ENCODE results near the gene TSPAN5. TPM values are rescaled to one million over a fixed set of nuclear protein-coding genes. Genes with fewer than 3 reads are reported as not detected.

The TSPAN5 gene
- total and polyA plus RNA-seq, 9 of the 15 experiments (the other 6 are each of a cell fraction or from before 2014, with no cell fraction given) = 0.58 to 6.6 (median 0.73) TPM

DNA sequence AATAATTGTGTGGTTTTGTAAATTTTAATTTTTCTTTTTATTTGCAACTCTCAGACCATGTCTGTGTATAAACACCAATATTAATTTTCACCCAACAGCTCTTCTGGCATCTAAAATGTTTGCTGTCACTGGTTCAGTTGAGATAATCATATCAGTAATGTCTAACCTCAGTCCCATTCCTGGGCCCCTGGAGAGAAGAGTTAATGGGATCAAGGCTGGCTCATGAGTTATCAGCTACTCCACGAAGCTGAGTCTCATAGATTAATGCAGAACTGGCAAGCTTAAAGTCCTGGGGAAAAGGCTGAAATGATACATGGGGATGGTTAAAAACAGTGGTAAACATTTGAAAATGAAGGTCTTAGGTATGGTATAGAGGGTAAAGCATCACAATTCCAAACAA lies 28.4 kb upstream of the TSPAN5 start (continued):
- TF ChIP-seq, protein P1, sequence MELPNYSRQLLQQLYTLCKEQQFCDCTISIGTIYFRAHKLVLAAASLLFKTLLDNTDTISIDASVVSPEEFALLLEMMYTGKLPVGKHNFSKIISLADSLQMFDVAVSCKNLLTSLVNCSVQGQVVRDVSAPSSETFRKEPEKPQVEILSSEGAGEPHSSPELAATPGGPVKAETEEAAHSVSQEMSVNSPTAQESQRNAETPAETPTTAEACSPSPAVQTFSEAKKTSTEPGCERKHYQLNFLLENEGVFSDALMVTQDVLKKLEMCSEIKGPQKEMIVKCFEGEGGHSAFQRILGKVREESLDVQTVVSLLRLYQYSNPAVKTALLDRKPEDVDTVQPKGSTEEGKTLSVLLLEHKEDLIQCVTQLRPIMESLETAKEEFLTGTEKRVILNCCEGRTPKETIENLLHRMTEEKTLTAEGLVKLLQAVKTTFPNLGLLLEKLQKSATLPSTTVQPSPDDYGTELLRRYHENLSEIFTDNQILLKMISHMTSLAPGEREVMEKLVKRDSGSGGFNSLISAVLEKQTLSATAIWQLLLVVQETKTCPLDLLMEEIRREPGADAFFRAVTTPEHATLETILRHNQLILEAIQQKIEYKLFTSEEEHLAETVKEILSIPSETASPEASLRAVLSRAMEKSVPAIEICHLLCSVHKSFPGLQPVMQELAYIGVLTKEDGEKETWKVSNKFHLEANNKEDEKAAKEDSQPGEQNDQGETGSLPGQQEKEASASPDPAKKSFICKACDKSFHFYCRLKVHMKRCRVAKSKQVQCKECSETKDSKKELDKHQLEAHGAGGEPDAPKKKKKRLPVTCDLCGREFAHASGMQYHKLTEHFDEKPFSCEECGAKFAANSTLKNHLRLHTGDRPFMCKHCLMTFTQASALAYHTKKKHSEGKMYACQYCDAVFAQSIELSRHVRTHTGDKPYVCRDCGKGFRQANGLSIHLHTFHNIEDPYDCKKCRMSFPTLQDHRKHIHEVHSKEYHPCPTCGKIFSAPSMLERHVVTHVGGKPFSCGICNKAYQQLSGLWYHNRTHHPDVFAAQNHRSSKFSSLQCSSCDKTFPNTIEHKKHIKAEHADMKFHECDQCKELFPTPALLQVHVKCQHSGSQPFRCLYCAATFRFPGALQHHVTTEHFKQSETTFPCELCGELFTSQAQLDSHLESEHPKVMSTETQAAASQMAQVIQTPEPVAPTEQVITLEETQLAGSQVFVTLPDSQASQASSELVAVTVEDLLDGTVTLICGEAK (IDR thresholded peaks at IDR 0.05) = no peak
- TF ChIP-seq, protein P1 (CRISPR knock-in tag; IDR thresholded peaks at IDR 0.05) = no peak
- TF ChIP-seq FOS (IDR thresholded peaks at IDR 0.05; ENCODE audit: extremely low read depth, insufficient read length) = no peak
- no peak for TF ChIP-seq NR2C1 (IDR thresholded peaks at IDR 0.05)
- TF ChIP-seq NR2C1 (tag; IDR thresholded peaks at IDR 0.05) = no peak
- no peak for TF ChIP-seq SLC30A9 (CRISPR knock-in tag; IDR thresholded peaks at IDR 0.05)
- no peak for TF ChIP-seq SRF (CRISPR knock-in tag; IDR thresholded peaks at IDR 0.05)
- TF ChIP-seq RFX1 (IDR thresholded peaks at IDR 0.05) = no peak
- TF ChIP-seq, protein P2, sequence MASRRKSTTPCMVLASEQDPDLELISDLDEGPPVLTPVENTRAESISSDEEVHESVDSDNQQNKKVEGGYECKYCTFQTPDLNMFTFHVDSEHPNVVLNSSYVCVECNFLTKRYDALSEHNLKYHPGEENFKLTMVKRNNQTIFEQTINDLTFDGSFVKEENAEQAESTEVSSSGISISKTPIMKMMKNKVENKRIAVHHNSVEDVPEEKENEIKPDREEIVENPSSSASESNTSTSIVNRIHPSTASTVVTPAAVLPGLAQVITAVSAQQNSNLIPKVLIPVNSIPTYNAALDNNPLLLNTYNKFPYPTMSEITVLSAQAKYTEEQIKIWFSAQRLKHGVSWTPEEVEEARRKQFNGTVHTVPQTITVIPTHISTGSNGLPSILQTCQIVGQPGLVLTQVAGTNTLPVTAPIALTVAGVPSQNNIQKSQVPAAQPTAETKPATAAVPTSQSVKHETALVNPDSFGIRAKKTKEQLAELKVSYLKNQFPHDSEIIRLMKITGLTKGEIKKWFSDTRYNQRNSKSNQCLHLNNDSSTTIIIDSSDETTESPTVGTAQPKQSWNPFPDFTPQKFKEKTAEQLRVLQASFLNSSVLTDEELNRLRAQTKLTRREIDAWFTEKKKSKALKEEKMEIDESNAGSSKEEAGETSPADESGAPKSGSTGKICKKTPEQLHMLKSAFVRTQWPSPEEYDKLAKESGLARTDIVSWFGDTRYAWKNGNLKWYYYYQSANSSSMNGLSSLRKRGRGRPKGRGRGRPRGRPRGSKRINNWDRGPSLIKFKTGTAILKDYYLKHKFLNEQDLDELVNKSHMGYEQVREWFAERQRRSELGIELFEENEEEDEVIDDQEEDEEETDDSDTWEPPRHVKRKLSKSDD (conservative IDR thresholded peaks at IDR 0.05; ENCODE audit: low read length) = no peak
- TF ChIP-seq CHD4 (IDR thresholded peaks at IDR 0.05; ENCODE audit: insufficient read depth, insufficient replicate concordance, low read depth, low read length, poor library complexity, severe bottlenecking) = no peak
- TF ChIP-seq ZNF75A (CRISPR knock-in tag; IDR thresholded peaks at IDR 0.05) = no peak
- TF ChIP-seq CREB3 (tag; conservative IDR thresholded peaks at IDR 0.05; ENCODE audit: low read depth) = no peak
- TF ChIP-seq ZSCAN29 (IDR thresholded peaks at IDR 0.05) = no peak
- TF ChIP-seq ARID1B (IDR thresholded peaks at IDR 0.05) = peak; percentile 95
- TF ChIP-seq GABPB1 (CRISPR knock-in tag; IDR thresholded peaks at IDR 0.05) = no peak
- no peak for TF ChIP-seq TAF9B (IDR thresholded peaks at IDR 0.05; ENCODE audit: partially characterized antibody)
- TF ChIP-seq MTA3 (IDR thresholded peaks at IDR 0.05; ENCODE audit: borderline replicate concordance) = peak; percentile 43; the same call in 1 of the 2 replicates
- no peak for TF ChIP-seq XRCC5 (IDR thresholded peaks at IDR 0.05; ENCODE audit: low read depth, low read length)

Measured in K562 (cell line).